Lung microvascular endothelial cell (primary cell): ENCODE results near the gene CLSTN2. TPM values are rescaled to one million over a fixed set of nuclear protein-coding genes. Genes with fewer than 3 reads are reported as not detected.

Experiments used
- DNase-seq, 2 donors: peaks; one replicate each; pipeline versions ENCODE4 v3.0.0 to v3.0.0-alpha.2; 2010; ENCODE audit warnings: low read depth in 2 of 2
- total RNA-seq: library from RNA; depleted of rRNA; stranded (reverse); fragments of >200 nt; gene quantifications from 2 replicates; pipeline ENCODE4 v1.2.1, GENCODE V29; 2014

Gene CLSTN2
- total RNA-seq, 1 donor from 2014 or later: 0.20 TPM

GRCh38 chr3:140051019-140051957 lies 116.3 kb downstream of the CLSTN2 start:
- no peak for DNase-seq

- no peak for DNase-seq
Observed at GRCh38 chr3:140052771-140053702, 118.1 kb downstream of the CLSTN2 start.

GRCh38 chr3:140053794-140054193 lies 118.8 kb downstream of the CLSTN2 start:
- DNase-seq: no peak

- DNase-seq: no peak
Observed at GRCh38 chr3:140055092-140055791, 120.3 kb downstream of the CLSTN2 start.

GRCh38 chr3:140056047-140056446 lies 121.1 kb downstream of the CLSTN2 start:
- no peak for DNase-seq

GRCh38 chr3:140061211-140061610 lies 126.2 kb downstream of the CLSTN2 start:
- DNase-seq: no peak

GRCh38 chr3:140062461-140062860 lies 127.5 kb downstream of the CLSTN2 start:
- no peak for DNase-seq

GRCh38 chr3:140067487-140067886 lies 132.5 kb downstream of the CLSTN2 start:
- DNase-seq: no peak

- DNase-seq: no peak
Observed at GRCh38 chr3:140068494-140069017, 133.6 kb downstream of the CLSTN2 start.

- no peak for DNase-seq
Observed at GRCh38 chr3:140073278-140074045, 138.5 kb downstream of the CLSTN2 start.

GRCh38 chr3:140076552-140076951 lies 141.6 kb downstream of the CLSTN2 start:
- DNase-seq: no peak

GRCh38 chr3:140077406-140077805 lies 142.4 kb downstream of the CLSTN2 start:
- no peak for DNase-seq

- no peak for DNase-seq
Observed at GRCh38 chr3:140078343-140078742, 143.4 kb downstream of the CLSTN2 start.

- DNase-seq: no peak
Observed at GRCh38 chr3:140078940-140079339, 144.0 kb downstream of the CLSTN2 start.

GRCh38 chr3:140081887-140082286 lies 146.9 kb downstream of the CLSTN2 start:
- no peak for DNase-seq

- DNase-seq: no peak
Observed at GRCh38 chr3:140085001-140085400, 150.0 kb downstream of the CLSTN2 start.

GRCh38 chr3:140086642-140087041 lies 151.7 kb downstream of the CLSTN2 start:
- DNase-seq: no peak

GRCh38 chr3:140088058-140088457 lies 153.1 kb downstream of the CLSTN2 start:
- no peak for DNase-seq

GRCh38 chr3:140088513-140088912 lies 153.5 kb downstream of the CLSTN2 start:
- no peak for DNase-seq

- DNase-seq: no peak
Observed at GRCh38 chr3:140089403-140090072, 154.6 kb downstream of the CLSTN2 start.
